Osteocyte (in vitro differentiated cells): ENCODE data around the gene NATD1. TPM values are rescaled to one million over a fixed set of nuclear protein-coding genes. Genes with fewer than 3 reads are reported as not detected.

Source experiments
- DNase-seq: peaks from one replicate; pipeline ENCODE4 v3.0.0; 2021; ENCODE audit warnings: mixed read lengths; ENCODE audit not compliant: unreplicated experiment; ENCODE audit errors: extremely low spot score
- H3K27ac Mint-ChIP-seq: one replicate; pipeline ENCODE4 v1.8.0; 2021; ENCODE audit warnings: mild to moderate bottlenecking, mixed read lengths; ENCODE audit not compliant: unreplicated experiment
- H3K27me3 Mint-ChIP-seq: one replicate; pipeline ENCODE4 v1.8.0; 2021; ENCODE audit warnings: mixed read lengths; ENCODE audit not compliant: unreplicated experiment
- H3K36me3 Mint-ChIP-seq: one replicate; pipeline ENCODE4 v1.8.0; 2021; ENCODE audit warnings: mixed read lengths; ENCODE audit not compliant: unreplicated experiment
- H3K4me1 Mint-ChIP-seq: one replicate; pipeline ENCODE4 v1.8.0; 2021; ENCODE audit warnings: mixed read lengths; ENCODE audit not compliant: unreplicated experiment
- H3K4me3 Mint-ChIP-seq: one replicate; pipeline ENCODE4 v1.8.0; 2021; ENCODE audit warnings: mild to moderate bottlenecking, moderate library complexity, mixed read lengths; ENCODE audit not compliant: unreplicated experiment
- H3K9me3 Mint-ChIP-seq: one replicate; pipeline ENCODE4 v1.8.0; 2021; ENCODE audit warnings: mixed read lengths; ENCODE audit not compliant: unreplicated experiment
- CTCF ChIP-seq: fragments of 200-600 bp; sonication (generic); IDR thresholded peaks from 2 replicates; pipeline ENCODE4 v1.5.0; 2021; ENCODE audit warnings: antibody characterized with exemption, mild to moderate bottlenecking, moderate library complexity
- total RNA-seq: library from RNA; stranded (reverse); gene quantifications from 2 replicates; pipeline ENCODE4 v1.2.1, GENCODE V29; 2021

The NATD1 gene
- total RNA-seq, 1 donor from 2014 or later, result 18.5 TPM

- Mint-ChIP-seq H3K27ac (peak overlapping the region; percentile 83), H3K4me3 (peak overlapping the region; percentile 96), H3K27me3 (no peaks in the 10 kb centered on the region), H3K36me3 (no peaks in the 10 kb centered on the region), H3K9me3 (no peaks in the 10 kb centered on the region), H3K4me1 (peaks cover 60% of the 10 kb centered on the region)
- peak; percentile 94 for DNase-seq
- no peak for TF ChIP-seq CTCF
Measured at GRCh38 chr17:21286066-21286770, 33.0 kb upstream of the NATD1 start.

DNA sequence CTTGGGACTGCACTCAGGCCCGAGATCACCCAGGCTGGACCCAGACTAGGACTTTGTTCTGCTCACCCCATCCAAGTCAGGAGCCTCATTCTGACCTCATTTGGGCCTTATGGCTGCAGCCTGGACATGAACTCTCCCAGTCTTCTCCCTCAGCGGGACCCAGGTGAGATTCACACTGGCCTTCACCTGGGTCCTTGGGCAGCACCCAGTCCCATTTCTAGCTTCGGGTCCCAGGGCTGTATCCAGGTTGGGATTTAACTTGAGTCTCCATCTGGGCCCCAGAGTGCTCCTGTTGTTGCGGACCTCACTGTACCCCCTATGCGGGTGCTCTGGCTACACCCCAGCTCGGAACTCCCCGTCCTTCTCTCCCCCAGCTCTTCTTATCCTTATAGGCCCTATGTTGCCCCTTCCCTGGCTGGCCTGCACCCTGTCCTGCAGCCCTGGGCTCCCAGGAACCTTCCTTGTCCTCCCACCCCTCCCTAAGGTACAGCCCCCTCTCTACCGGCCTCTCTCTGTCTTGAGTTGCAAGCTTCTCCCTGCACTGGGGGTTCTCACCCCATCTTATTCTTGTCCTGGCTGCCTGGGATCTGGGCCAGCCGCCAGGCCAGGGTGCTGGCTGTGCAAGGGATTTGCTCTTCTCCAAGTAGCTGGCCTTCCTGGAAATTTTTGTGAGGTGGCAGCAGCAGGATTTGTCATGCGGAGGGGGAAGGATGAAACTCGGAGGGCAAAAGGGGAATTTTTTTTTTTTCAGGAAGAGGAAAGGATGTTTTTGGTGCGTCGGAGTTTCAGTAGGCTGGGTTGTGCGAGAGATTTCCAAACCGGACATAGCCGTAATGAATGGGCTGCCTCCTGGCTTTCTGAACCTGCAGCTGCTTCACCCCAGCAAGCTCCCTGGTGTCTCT is 32.2 kb upstream of the NATD1 start:
- Mint-ChIP-seq H3K4me1 (peaks cover 55% of the 10 kb centered on the region), H3K36me3 (no peaks in the 10 kb centered on the region), H3K27ac (peak overlapping the region; percentile 83), H3K27me3 (no peaks in the 10 kb centered on the region), H3K9me3 (no peaks in the 10 kb centered on the region), H3K4me3 (peak overlapping the region; percentile 96)
- TF ChIP-seq CTCF, result no peak
- no peak for DNase-seq

GRCh38 chr17:21284319-21285163 is 31.3 kb upstream of the NATD1 start, which contains the start of gene MAP2K3:
MAP2K3 (plus strand) TSS chr17:21284711; CDS start chr17:21284921, 210 bp downstream.
- no peaks in the 10 kb centered on the region for H3K36me3 Mint-ChIP-seq
- peak within 1 kb of the TSS; percentile 83 for H3K27ac Mint-ChIP-seq
- peaks cover 56% of the 10 kb centered on the region for H3K4me1 Mint-ChIP-seq
- H3K27me3 Mint-ChIP-seq, result no peaks in the 10 kb centered on the region
- H3K9me3 Mint-ChIP-seq, result no peaks in the 10 kb centered on the region
- TF ChIP-seq CTCF, result no peak
- peak within 1 kb of the TSS; percentile 96 for H3K4me3 Mint-ChIP-seq
- peak; percentile 99 for DNase-seq

GRCh38 chr17:21283482-21284318 is 30.5 kb upstream of the NATD1 start:
- H3K27me3 Mint-ChIP-seq, result no peaks in the 10 kb centered on the region
- H3K27ac Mint-ChIP-seq, result no peak overlapping the region
- no peak for TF ChIP-seq CTCF
- peaks cover 53% of the 10 kb centered on the region for H3K4me1 Mint-ChIP-seq
- no peaks in the 10 kb centered on the region for H3K36me3 Mint-ChIP-seq
- DNase-seq, result no peak
- no peaks in the 10 kb centered on the region for H3K9me3 Mint-ChIP-seq
- H3K4me3 Mint-ChIP-seq, result peak overlapping the region; percentile 96
